K562 (cell line): ENCODE data around the gene ITPR1. TPM values are rescaled to one million over a fixed set of nuclear protein-coding genes. Genes with fewer than 3 reads are reported as not detected.

Source experiments
- BACH1 ChIP-seq: fragments of 200-800 bp; sonication (Bioruptor generic); IDR thresholded peaks from 2 replicates; pipeline ENCODE4 v1.6.1; 2016; ENCODE audit warnings: missing genetic modification characterization, missing compliant biosample characterization
- E2F5 ChIP-seq: sonication (generic); formaldehyde crosslinking; IDR thresholded peaks from 2 replicates; pipeline ENCODE4 v1.8.0; 2022; ENCODE audit warnings: mild to moderate bottlenecking, missing genetic modification reagents
- ELF1 ChIP-seq: fragments of 200-800 bp; sonication (Bioruptor generic); IDR thresholded peaks from 2 replicates; pipeline ENCODE4 v1.6.1; 2016; ENCODE audit warnings: missing genetic modification characterization, missing compliant biosample characterization
- ELF2 ChIP-seq: fragments of 250-450 bp; sonication (Bioruptor Pico); IDR thresholded peaks from 2 replicates; pipeline ENCODE4 v1.5.0; 2021; ENCODE audit warnings: mild to moderate bottlenecking
- FOXJ3 ChIP-seq: sonication (generic); formaldehyde crosslinking; IDR thresholded peaks from 2 replicates; pipeline ENCODE4 v1.4.0; 2020; ENCODE audit warnings: mild to moderate bottlenecking, missing genetic modification reagents
- FOXK1 ChIP-seq: sonication (generic); formaldehyde crosslinking; IDR thresholded peaks from 2 replicates; pipeline ENCODE4 v1.8.0; 2022; ENCODE audit warnings: missing genetic modification reagents, mild to moderate bottlenecking, borderline replicate concordance
- GATAD2A ChIP-seq: fragments of 450-650 bp; IDR thresholded peaks from 2 replicates; pipeline ENCODE4 v1.6.1; 2017
- MCM5 ChIP-seq: fragments of 450-650 bp; IDR thresholded peaks from 2 replicates; pipeline ENCODE4 v1.6.1; 2016; ENCODE audit warnings: low read depth
- NCOR1 ChIP-seq: fragments of 450-650 bp; IDR thresholded peaks from 2 replicates; pipeline ENCODE4 v1.6.1; 2016; ENCODE audit warnings: mild to moderate bottlenecking, moderate library complexity
- NELFE ChIP-seq: IDR thresholded peaks from 2 replicates; pipeline ENCODE4 v1.6.1; 2011; ENCODE audit warnings: mild to moderate bottlenecking; ENCODE audit not compliant: insufficient read depth, insufficient read length
- POLR2AphosphoS5 ChIP-seq: IDR thresholded peaks from 2 replicates; pipeline ENCODE4 v1.6.1; 2011; ENCODE audit warnings: mild to moderate bottlenecking, low read depth, low read length, moderate library complexity; ENCODE audit not compliant: control insufficient read depth, insufficient read depth
- PRDM10 ChIP-seq: fragments of 450-650 bp; IDR thresholded peaks from 2 replicates; pipeline ENCODE4 v1.6.1; 2018; ENCODE audit not compliant: partially characterized antibody
- SRSF1 ChIP-seq: fragments of 200-400 bp; formaldehyde crosslinking; IDR thresholded peaks from 2 replicates; pipeline ENCODE4 v1.6.1; 2017; ENCODE audit warnings: mild to moderate bottlenecking, low read depth, low read length, moderate library complexity
- TAF9B ChIP-seq: fragments of 450-650 bp; IDR thresholded peaks from 2 replicates; pipeline ENCODE4 v1.6.1; 2018; ENCODE audit warnings: mild to moderate bottlenecking; ENCODE audit not compliant: partially characterized antibody
- ZKSCAN1 ChIP-seq: fragments of 150-350 bp; IDR thresholded peaks from 2 replicates; pipeline ENCODE4 v1.6.1; 2016; ENCODE audit warnings: low read depth, low read length
- ZNF133 ChIP-seq: fragments of 250-450 bp; sonication (Bioruptor Pico); IDR thresholded peaks from 2 replicates; pipeline ENCODE4 v1.4.0; 2020; ENCODE audit warnings: mild to moderate bottlenecking
- ZNF41 ChIP-seq: fragments of 250-450 bp; sonication (Bioruptor Pico); conservative IDR thresholded peaks from 2 replicates; pipeline ENCODE4 v1.4.0; 2020; ENCODE audit warnings: mild to moderate bottlenecking
- polyA plus RNA-seq, 8 experiments: library from polyadenylated mRNA; depleted of rRNA in 4 of 8; stranded (reverse) in 5 of 8; unstranded in 3 of 8; fragments of >200 nt; fragmentation: Nextera tagmentation in 2 of 8; fragmentation: Illumina TruSeq in 1 of 8; extraction: Ambion mirVana in 2 of 8; extraction: Trizol in 1 of 8; gene quantifications; 2 replicates each; pipeline versions ENCODE4 v1.2.1 to v1.2.3, GENCODE V29; 2011 to 2014; ENCODE audit warnings: inconsistent platforms in 1 of 8, missing spikeins in 1 of 8
- total RNA-seq, 7 experiments: library from RNA; depleted of rRNA in 6 of 7; stranded (reverse); fragments of >200 nt in 6 of 7; fragmentation: Illumina TruSeq in 2 of 7; extraction: Trizol in 2 of 7; gene quantifications; 2 replicates each; pipeline versions ENCODE4 v1.2.1 to v1.2.3, GENCODE V29; 2011 to 2021; ENCODE audit warnings: low replicate concordance in 1 of 7
- TF ChIP-seq, protein P1 (sequence below): sonication (generic); formaldehyde crosslinking; IDR thresholded peaks from 2 replicates; pipeline ENCODE4 v1.8.0; 2022; ENCODE audit warnings: mild to moderate bottlenecking, missing genetic modification reagents
- TF ChIP-seq, protein P2 (sequence below): fragments of 450-650 bp; IDR thresholded peaks from 2 replicates; pipeline ENCODE4 v1.6.1; 2016; ENCODE audit warnings: low read depth, mild to moderate bottlenecking, moderate library complexity

ITPR1 gene
- total and polyA plus RNA-seq, 9 of the 15 experiments (the other 6 are each of a cell fraction or from before 2014, with no cell fraction given) = 22.4 to 40.0 (median 27.4) TPM

GRCh38 chr3:4493014-4493940, at the start of gene ITPR1 (continued):
- TF ChIP-seq GATAD2A (0 out of 2 replicates have a peak, but pooled peaks have one; percentile 54), SRSF1 (no peak), ELF2 (CRISPR knock-in tag) (peak; percentile 69), E2F5 (CRISPR knock-in tag) (no peak), NELFE (peak; percentile 86), ELF1 (tag) (peak; percentile 24), POLR2AphosphoS5 (peak; percentile 99), PRDM10 (peak; percentile 83), ZNF133 (0 out of 2 replicates have a peak, but pooled peaks have one; percentile 42), MCM5 (no peak), ZKSCAN1 (peak; percentile 69; the same call in 1 of the 2 replicates), TAF9B (peak; percentile 97), BACH1 (tag) (no peak), ZNF41 (CRISPR knock-in tag) (peak; percentile 90), FOXJ3 (CRISPR knock-in tag) (no peak), NCOR1 (no peak; the same call in 1 of the 2 replicates), FOXK1 (CRISPR knock-in tag) (0 out of 2 replicates have a peak, but pooled peaks have one; percentile 82)
- TF ChIP-seq, protein P1, sequence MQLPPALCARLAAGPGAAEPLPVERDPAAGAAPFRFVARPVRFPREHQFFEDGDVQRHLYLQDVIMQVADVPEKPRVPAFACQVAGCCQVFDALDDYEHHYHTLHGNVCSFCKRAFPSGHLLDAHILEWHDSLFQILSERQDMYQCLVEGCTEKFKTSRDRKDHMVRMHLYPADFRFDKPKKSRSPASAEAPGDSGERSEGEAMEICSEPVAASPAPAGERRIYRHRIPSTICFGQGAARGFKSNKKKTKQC (CRISPR knock-in tag) = peak; percentile 13; the same call in 1 of the 2 replicates
- TF ChIP-seq, protein P2, sequence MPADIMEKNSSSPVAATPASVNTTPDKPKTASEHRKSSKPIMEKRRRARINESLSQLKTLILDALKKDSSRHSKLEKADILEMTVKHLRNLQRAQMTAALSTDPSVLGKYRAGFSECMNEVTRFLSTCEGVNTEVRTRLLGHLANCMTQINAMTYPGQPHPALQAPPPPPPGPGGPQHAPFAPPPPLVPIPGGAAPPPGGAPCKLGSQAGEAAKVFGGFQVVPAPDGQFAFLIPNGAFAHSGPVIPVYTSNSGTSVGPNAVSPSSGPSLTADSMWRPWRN = no peak
